Measurements from ENCODE around the gene VKORC1.

Gene VKORC1

GRCh38 chr16:31129568-31130335 is 35.2 kb upstream of the VKORC1 start:
- no peak for TF ChIP-seq CTCF (IDR thresholded peaks at IDR 0.05; ENCODE audit: control insufficient read depth, extremely low read depth, insufficient read depth)
- H3K4me3 ChIP-seq (ENCODE audit: low read depth, low read length), result no peak overlapping the region
- DNase-seq (ENCODE audit: low read depth), result no peak

GRCh38 chr16:31128711-31129567 is 34.3 kb upstream of the VKORC1 start:
- no peak for TF ChIP-seq CTCF (IDR thresholded peaks at IDR 0.05; ENCODE audit: control insufficient read depth, extremely low read depth, insufficient read depth)
- no peak for DNase-seq (ENCODE audit: low read depth)
- no peak overlapping the region for H3K4me3 ChIP-seq (ENCODE audit: low read depth, low read length)

GRCh38 chr16:31127182-31127581 is 32.6 kb upstream of the VKORC1 start:
- H3K4me3 ChIP-seq (ENCODE audit: low read depth, low read length), result no peak overlapping the region
- TF ChIP-seq CTCF (IDR thresholded peaks at IDR 0.05; ENCODE audit: control insufficient read depth, extremely low read depth, insufficient read depth), result no peak
- no peak for DNase-seq (ENCODE audit: low read depth)

GRCh38 chr16:31125844-31126243 is 31.2 kb upstream of the VKORC1 start:
- TF ChIP-seq CTCF (IDR thresholded peaks at IDR 0.05; ENCODE audit: control insufficient read depth, extremely low read depth, insufficient read depth), result no peak

GRCh38 chr16:31120129-31120528 is 25.5 kb upstream of the VKORC1 start:
- H3K4me3 ChIP-seq (ENCODE audit: low read depth, low read length), result no peak overlapping the region
- no peak for DNase-seq (ENCODE audit: low read depth)
- no peak for TF ChIP-seq CTCF (IDR thresholded peaks at IDR 0.05; ENCODE audit: control insufficient read depth, extremely low read depth, insufficient read depth)

More at GRCh38 chr16:31125844-31126243, 31.2 kb upstream of the VKORC1 start:
- DNase-seq (ENCODE audit: low read depth), result no peak
- H3K4me3 ChIP-seq (ENCODE audit: low read depth, low read length), result no peak overlapping the region

- TF ChIP-seq CTCF (IDR thresholded peaks at IDR 0.05; ENCODE audit: control insufficient read depth, extremely low read depth, insufficient read depth), result no peak
- no peak for DNase-seq (ENCODE audit: low read depth)
- H3K4me3 ChIP-seq (ENCODE audit: low read depth, low read length), result peak overlapping the region; percentile 71
These were observed 23.9 kb upstream of the VKORC1 start for GRCh38 chr16:31118223-31119155.
